DOHH2 (cell line): ENCODE results near the gene ARRB1.

Source experiments
- H3F3A ChIP-seq: fragments of 200-600 bp; sonication (generic), shearing (Covaris generic); 2 replicates; pipeline ENCODE4 v1.6.0; 2016; ENCODE audit warnings: antibody characterized with exemption, mild to moderate bottlenecking; ENCODE audit not compliant: control insufficient read depth, insufficient read depth
- H3K27ac ChIP-seq: fragments of 200-600 bp; sonication (generic); 2 replicates; pipeline ENCODE4 v1.5.1; 2014; ENCODE audit warnings: low read depth, mild to moderate bottlenecking, low read length, moderate library complexity
- H3K27me3 ChIP-seq: fragments of 200-600 bp; sonication (generic); 2 replicates; pipeline ENCODE4 v1.6.1; 2014; ENCODE audit warnings: mild to moderate bottlenecking, low read length, mixed read lengths; ENCODE audit not compliant: control insufficient read depth
- H3K36me3 ChIP-seq: fragments of 200-600 bp; sonication (generic); 2 replicates; pipeline ENCODE4 v1.6.1; 2014; ENCODE audit warnings: mild to moderate bottlenecking, low read length, moderate library complexity, mixed read lengths; ENCODE audit not compliant: control insufficient read depth
- H3K4me1 ChIP-seq: fragments of 200-600 bp; sonication (generic); 2 replicates; pipeline ENCODE4 v1.6.1; 2014; ENCODE audit warnings: mild to moderate bottlenecking, low read length, mixed read lengths; ENCODE audit not compliant: control insufficient read depth
- H3K4me2 ChIP-seq: fragments of 200-600 bp; sonication (generic); 2 replicates; pipeline ENCODE4 v1.6.0; 2014; ENCODE audit warnings: mild to moderate bottlenecking, low read length, moderate library complexity
- H3K4me3 ChIP-seq: fragments of 200-600 bp; sonication (generic); 2 replicates; pipeline ENCODE4 v1.5.1; 2014; ENCODE audit warnings: mild to moderate bottlenecking, low read length, mixed read lengths
- H3K79me2 ChIP-seq: fragments of 200-600 bp; sonication (generic); 2 replicates; pipeline ENCODE4 v1.6.1; 2014; ENCODE audit warnings: mild to moderate bottlenecking, low read length, mixed read lengths; ENCODE audit not compliant: control insufficient read depth
- H3K9me2 ChIP-seq: fragments of 200-600 bp; sonication (generic); replicated peaks from 2 replicates; pipeline ENCODE4 v1.6.1; 2014; ENCODE audit warnings: mild to moderate bottlenecking, low read length, mixed read lengths; ENCODE audit not compliant: control insufficient read depth
- H3K9me3 ChIP-seq: fragments of 200-600 bp; sonication (generic); 2 replicates; pipeline ENCODE4 v1.6.1; 2014; ENCODE audit warnings: antibody characterized with exemption, low read length, mixed read lengths; ENCODE audit not compliant: control insufficient read depth, insufficient read depth
- H4K20me1 ChIP-seq: fragments of 200-600 bp; sonication (generic); 2 replicates; pipeline ENCODE4 v1.6.0; 2014; ENCODE audit warnings: low read depth, mild to moderate bottlenecking, antibody characterized with exemption, low read length, moderate library complexity; ENCODE audit not compliant: control insufficient read depth, insufficient read depth
- CTCF ChIP-seq: fragments of 200-600 bp; sonication (generic); IDR thresholded peaks from one replicate; pipeline ENCODE4 v1.5.1; 2014; ENCODE audit warnings: antibody characterized with exemption, mild to moderate bottlenecking, low read depth, low read length; ENCODE audit not compliant: poor library complexity, severe bottlenecking
- EZH2phosphoT487 ChIP-seq: fragments of 200-600 bp; sonication (generic); IDR thresholded peaks from 2 replicates; pipeline ENCODE4 v1.6.1; 2017; ENCODE audit warnings: borderline replicate concordance, mild to moderate bottlenecking, antibody characterized with exemption, low read length, moderate library complexity, mixed read lengths

ARRB1 gene

GRCh38 chr11:75279273-75279672 lies 72.2 kb downstream of the ARRB1 start:
- Histone ChIP-seq H3K4me1 (no peaks in the 10 kb centered on the region), H4K20me1 (no peaks in the 10 kb centered on the region), H3F3A (no peaks in the 10 kb centered on the region), H3K4me3 (no peak overlapping the region), H3K27ac (no peak overlapping the region), H3K27me3 (no peaks in the 10 kb centered on the region), H3K79me2 (no peaks in the 10 kb centered on the region), H3K36me3 (no peaks in the 10 kb centered on the region), H3K4me2 (no peak overlapping the region), H3K9me2 (no peaks in the 10 kb centered on the region), H3K9me3 (no peaks in the 10 kb centered on the region)
- TF ChIP-seq EZH2phosphoT487: no peak
- no peak for TF ChIP-seq CTCF

- Histone ChIP-seq H3K9me2 (no peaks in the 10 kb centered on the region), H3K9me3 (no peaks in the 10 kb centered on the region), H3K79me2 (no peaks in the 10 kb centered on the region), H3K4me3 (no peak overlapping the region), H3F3A (no peaks in the 10 kb centered on the region), H4K20me1 (no peaks in the 10 kb centered on the region), H3K4me1 (no peaks in the 10 kb centered on the region), H3K27ac (no peak overlapping the region), H3K27me3 (no peaks in the 10 kb centered on the region), H3K4me2 (no peak overlapping the region), H3K36me3 (no peaks in the 10 kb centered on the region)
- TF ChIP-seq EZH2phosphoT487 (no peak), CTCF (no peak)
Measured at GRCh38 chr11:75277991-75278790, 73.3 kb downstream of the ARRB1 start.

GRCh38 chr11:75277211-75277805 lies 74.2 kb downstream of the ARRB1 start:
- no peaks in the 10 kb centered on the region for H3K27me3 ChIP-seq
- no peaks in the 10 kb centered on the region for H3K79me2 ChIP-seq
- no peak overlapping the region for H3K27ac ChIP-seq
- no peaks in the 10 kb centered on the region for H4K20me1 ChIP-seq
- H3K4me3 ChIP-seq: no peak overlapping the region
- H3K36me3 ChIP-seq: no peaks in the 10 kb centered on the region
- H3K4me2 ChIP-seq: no peak overlapping the region
- H3K9me2 ChIP-seq: no peaks in the 10 kb centered on the region
- H3K4me1 ChIP-seq: no peaks in the 10 kb centered on the region
- no peaks in the 10 kb centered on the region for H3F3A ChIP-seq
- TF ChIP-seq CTCF (no peak), EZH2phosphoT487 (no peak)
- no peaks in the 10 kb centered on the region for H3K9me3 ChIP-seq
